HCT116 (cell line): Measurements from ENCODE around the gene NUCB1. TPM values are rescaled to one million over a fixed set of nuclear protein-coding genes. Genes with fewer than 3 reads are reported as not detected.
"Not testable (repeated sequence)": the region's sequence is repeated elsewhere in the genome, so short reads cannot be mapped to it uniquely, and the experiment has no call there.

ENCODE experiments used
- ATAC-seq: fragments of 200-7000 bp; cut with Tn5 transposase; 2 replicates; pipeline ENCODE4 v1.9.1; 2020; ENCODE audit warnings: mild to moderate bottlenecking, moderate library complexity
- BruUV-seq: library from RNA; stranded (reverse); fragments of 400-500 nt; replicated peaks from 2 replicates; lab custom pipeline; 2021; lab: Mats Ljungman, UMichigan
- CTCF ChIA-PET: fragments of 300-600 bp; sonication (Branson Sonifier 250); formaldehyde crosslinking; loops from one replicate; lab custom pipeline; 2021; ENCODE audit warnings: antibody characterized with exemption; lab: Charles Lee
- POLR2A ChIA-PET: fragments of 300-600, 350-600 bp; sonication (Branson Sonifier 250); formaldehyde crosslinking; loops from one replicate; lab custom pipeline; 2021; ENCODE audit warnings: antibody characterized with exemption; lab: Charles Lee
- RAD21 ChIA-PET, 2 experiments: fragments of 300-600 bp; sonication (Branson Sonifier 250); formaldehyde crosslinking; loops; one replicate each; lab custom pipeline; 2023; ENCODE audit warnings: low total read pairs in 2 of 2; ENCODE audit not compliant: uncharacterized antibody in 2 of 2, unreplicated experiment in 2 of 2, low non-redundant PET in 1 of 2; lab: Charles Lee
- DNase-seq: peaks from one replicate; pipeline ENCODE4 v3.0.0-alpha.2; 2010; ENCODE audit warnings: low read depth, low spot score
- H2AFZ ChIP-seq: fragments of 200-600 bp; shearing (Covaris generic), sonication (generic); 2 replicates; pipeline ENCODE4 v1.6.1; 2017; ENCODE audit warnings: low read depth, mixed run types, mixed read lengths, antibody characterized with exemption, low read length; ENCODE audit not compliant: poor library complexity, severe bottlenecking
- H3K27ac ChIP-seq: 2 replicates; pipeline ENCODE4 v1.5.1; 2012; ENCODE audit warnings: low read depth, low read length
- H3K27me3 ChIP-seq: fragments of 200-600 bp; sonication (generic); 2 replicates; pipeline ENCODE4 v1.6.1; 2016; ENCODE audit warnings: mixed run types, low read length, mixed read lengths; ENCODE audit not compliant: insufficient read depth
- H3K36me3 ChIP-seq, 2 experiments: fragments of 200-500 bp in 1 of 2; fragments of 200-600 bp in 1 of 2; sonication (Bioruptor generic) in 1 of 2; sonication (generic) in 1 of 2; 2 replicates each; pipeline versions ENCODE4 v1.5.1 to v1.6.1; 2014 to 2016; ENCODE audit warnings: low read length in 2 of 2, inconsistent platforms in 1 of 2, mixed read lengths in 1 of 2, mixed run types in 1 of 2; ENCODE audit not compliant: insufficient read depth in 2 of 2, control insufficient read depth in 1 of 2
- H3K4me1 ChIP-seq, 2 experiments: fragments of 200-600 bp in 1 of 2; sonication (generic) in 1 of 2; 2 replicates each; pipeline versions ENCODE4 v1.5.1 to v1.6.1; 2012 to 2017; ENCODE audit warnings: low read length in 2 of 2, inconsistent platforms in 1 of 2, mild to moderate bottlenecking in 1 of 2, mixed read lengths in 1 of 2, mixed run types in 1 of 2, moderate library complexity in 1 of 2; ENCODE audit not compliant: insufficient read depth in 2 of 2, control insufficient read depth in 1 of 2
- H3K4me2 ChIP-seq: fragments of 200-600 bp; sonication (generic); 2 replicates; pipeline ENCODE4 v1.6.1; 2017; ENCODE audit warnings: mixed run types, low read length, mixed read lengths
- H3K4me3 ChIP-seq, 2 experiments: fragments of 200-600 bp in 1 of 2; sonication (generic) in 1 of 2; replicated peaks in 1 of 2; 2 replicates each; pipeline ENCODE4 v1.5.1; 2011 to 2016; ENCODE audit warnings: low read length in 2 of 2, control low read depth in 1 of 2, low read depth in 1 of 2, mild to moderate bottlenecking in 1 of 2, mixed read lengths in 1 of 2, mixed run types in 1 of 2
- H3K79me2 ChIP-seq: fragments of 200-600 bp; sonication (generic); 2 replicates; pipeline ENCODE4 v1.6.1; 2017; ENCODE audit warnings: mild to moderate bottlenecking, mixed run types, low read length, moderate library complexity, mixed read lengths; ENCODE audit not compliant: insufficient read depth
- H3K9ac ChIP-seq: fragments of 200-600 bp; sonication (generic); 2 replicates; pipeline ENCODE4 v1.6.1; 2016; ENCODE audit warnings: low read length, mixed read lengths
- H3K9me2 ChIP-seq: fragments of 200-600 bp; sonication (generic), shearing (Covaris generic); 2 replicates; pipeline ENCODE4 v1.6.1; 2017; ENCODE audit warnings: mixed run types, mild to moderate bottlenecking, moderate library complexity; ENCODE audit not compliant: insufficient read depth
- H3K9me3 ChIP-seq, 2 experiments: fragments of 200-500 bp in 1 of 2; fragments of 200-600 bp in 1 of 2; sonication (Bioruptor generic) in 1 of 2; sonication (generic) in 1 of 2; 2 replicates each; pipeline ENCODE4 v1.6.1; 2014 to 2017; ENCODE audit warnings: low read length in 2 of 2, mixed read lengths in 2 of 2, inconsistent platforms in 1 of 2, low read depth in 1 of 2, mild to moderate bottlenecking in 1 of 2, mixed run types in 1 of 2, moderate library complexity in 1 of 2; ENCODE audit not compliant: control insufficient read depth in 1 of 2, insufficient read depth in 1 of 2
- H4K20me1 ChIP-seq: fragments of 200-600 bp; sonication (generic), shearing (Covaris generic); 2 replicates; pipeline ENCODE4 v1.6.1; 2017; ENCODE audit warnings: mixed run types, mild to moderate bottlenecking, moderate library complexity; ENCODE audit not compliant: insufficient read depth
- CTCF ChIP-seq, 3 experiments: fragments of 200-600 bp in 1 of 3; sonication (generic) in 1 of 3; IDR thresholded peaks in 2 of 3; conservative IDR thresholded peaks in 1 of 3; 2 replicates each; pipeline ENCODE4 v1.5.1; 2012 to 2017; ENCODE audit warnings: low read depth in 2 of 3, low read length in 2 of 3, antibody characterized with exemption in 1 of 3, borderline replicate concordance in 1 of 3, control low read depth in 1 of 3, mild to moderate bottlenecking in 1 of 3, mixed read lengths in 1 of 3, mixed run types in 1 of 3, moderate library complexity in 1 of 3; ENCODE audit not compliant: insufficient read depth in 1 of 3
- EZH2phosphoT487 ChIP-seq: fragments of 200-600 bp; IDR thresholded peaks from 2 replicates; pipeline ENCODE4 v1.6.1; 2018; ENCODE audit warnings: antibody characterized with exemption, borderline replicate concordance
- POLR2AphosphoS5 ChIP-seq: IDR thresholded peaks from 2 replicates; pipeline ENCODE4 v1.6.1; 2011; ENCODE audit warnings: mild to moderate bottlenecking, low read depth, low read length, moderate library complexity
- SP1 ChIP-seq: IDR thresholded peaks from 2 replicates; pipeline ENCODE4 v1.6.1; 2012; ENCODE audit warnings: low read depth
- SRF ChIP-seq: IDR thresholded peaks from 2 replicates; pipeline ENCODE4 v1.6.1; 2012; ENCODE audit warnings: low read depth
- ZBTB33 ChIP-seq: IDR thresholded peaks from 2 replicates; pipeline ENCODE4 v1.6.1; 2011; ENCODE audit warnings: mild to moderate bottlenecking, low read length, moderate library complexity; ENCODE audit not compliant: insufficient replicate concordance; ENCODE audit errors: extremely low read depth
- intact Hi-C: fragments of 100-400 bp; cut with micrococcal nuclease; formaldehyde crosslinking; loops from 2 replicates; pipeline ENCODE4 v1.10.0; 2022
- total RNA-seq: library from RNA; stranded (reverse); gene quantifications from one replicate; pipeline ENCODE4 v1.2.1, GENCODE V29; 2021; ENCODE audit not compliant: unreplicated experiment

Gene NUCB1
- total RNA-seq, 1 experiment from 2014 or later, result 88.8 TPM

GRCh38 chr19:48870048-48870447, 30.1 kb upstream of the NUCB1 start:
- TF ChIP-seq CTCF (IDR thresholded peaks at IDR 0.05 in 2 of 3, conservative IDR thresholded peaks at IDR 0.05 in 1 of 3; ENCODE audit: borderline replicate concordance in 1 of 3, insufficient read depth in 1 of 3, low read depth in 2 of 3, low read length in 2 of 3) (no peak), POLR2AphosphoS5 (no peak), SP1 (no peak), EZH2phosphoT487 (no peak), SRF (no peak), ZBTB33 (no peak)
- TF ChIP-seq, all 23 proteins: peak for 0
- Histone ChIP-seq H3K9ac (no peak overlapping the region), H3K9me2 (no peaks in the 10 kb centered on the region), H4K20me1 (peaks cover 8% of the 10 kb centered on the region; the same call in 1 of the 2 replicates), H2AFZ (no peak overlapping the region), H3K4me1 (peaks cover 43 to 63% of the 10 kb centered on the region in 2 experiments), H3K36me3 (peaks cover 10 to 18% of the 10 kb centered on the region in 2 experiments), H3K27me3 (no peaks in the 10 kb centered on the region), H3K4me3 (no peak overlapping the region), H3K4me2 (no peak overlapping the region), H3K27ac (no peak overlapping the region), H3K79me2 (peaks cover 29% of the 10 kb centered on the region), H3K9me3 (no peaks in the 10 kb centered on the region)
- no TSS peak for BruUV-seq
- RAD21 ChIA-PET, result interaction anchor here in 1 of 2 experiments (0.7 kb wide), 1 partner anchor 48 kb away, joined by 3 read pairs; no protein-coding TSS in a partner anchor
- intact Hi-C loops, result loop anchor here (5.0 kb wide), 1 partner anchor 97 kb away; the partner anchor contains the start of gene FTL
- POLR2A ChIA-PET, result no interaction called here
- DNase-seq (no peak), ATAC-seq (no peak)
- CTCF ChIA-PET, result interaction anchor here (2.3 kb wide), 1 partner anchor 100 kb away, joined by 8 read pairs; no protein-coding TSS in a partner anchor

GRCh38 chr19:48871471-48872181, 28.5 kb upstream of the NUCB1 start:
- peak overlapping the region; percentile 100 for H3K9ac ChIP-seq
- CTCF ChIA-PET, result interaction anchor here (1.0 to 2.3 kb wide), 4 partner anchors 27 to 122 kb away, joined by 3 to 8 read pairs (median 4); partner anchors contain the start of genes GYS1 and RUVBL2
- TSS peak; percentile 74 for BruUV-seq

More at GRCh38 chr19:48871471-48872181, 28.5 kb upstream of the NUCB1 start:
- DNase-seq, H3K9me2 ChIP-seq, RAD21 ChIA-PET, H3K9me3 ChIP-seq, H3K27me3 ChIP-seq, H2AFZ ChIP-seq: not testable (repeated sequence)
- Histone ChIP-seq H3K4me1 (peaks cover 59 to 77% of the 10 kb centered on the region in 2 experiments), H4K20me1 (peaks cover 16% of the 10 kb centered on the region; the same call in 1 of the 2 replicates), H3K4me2 (peak overlapping the region; percentile 89), H3K79me2 (peaks cover 41% of the 10 kb centered on the region), H3K27ac (peak overlapping the region; percentile 90), H3K36me3 (peaks cover 13 to 27% of the 10 kb centered on the region in 2 experiments), H3K4me3 (peak overlapping the region; percentile 93 to 100)
- POLR2A ChIA-PET, result interaction anchor here (0.6 to 2.3 kb wide), 37 partner anchors 9 to 828 kb away, joined by 3 to 16 read pairs (median 4); partner anchors contain the start of genes BAX, BCAT2, CA11 and DHDH
- intact Hi-C loops, result loop anchor here (5.0 kb wide), 1 partner anchor 96 kb away; the partner anchor contains the start of gene FTL
- 0 out of 2 replicates have a peak, but pooled peaks have one; percentile 1 for ATAC-seq
